HEK293T (cell line): Measurements from ENCODE around the gene PCSK5.

Experiments
- CTCF ChIA-PET: fragments of 350-600 bp; formaldehyde crosslinking; extraction: SDS; loops from one replicate; lab custom pipeline; 2021; ENCODE audit warnings: antibody characterized with exemption, inconsistent platforms; lab: Yijun Ruan, JAX
- POLR2A ChIA-PET: fragments of 350-600 bp; formaldehyde crosslinking; extraction: SDS; loops from one replicate; lab custom pipeline; 2020; ENCODE audit warnings: antibody characterized with exemption, inconsistent platforms; lab: Yijun Ruan, JAX
- DNase-seq: peaks from one replicate; pipeline ENCODE4 v3.0.0; 2012; ENCODE audit warnings: mixed read lengths; ENCODE audit errors: extremely low spot score
- ARNT ChIP-seq: fragments of 450-650 bp; IDR thresholded peaks from 2 replicates; pipeline ENCODE4 v1.6.1; 2017; ENCODE audit warnings: mild to moderate bottlenecking
- BHLHE40 ChIP-seq: fragments of 450-650 bp; IDR thresholded peaks from 2 replicates; pipeline ENCODE4 v1.6.1; 2016; ENCODE audit warnings: mild to moderate bottlenecking, moderate library complexity, borderline replicate concordance
- CTBP1 ChIP-seq: fragments of 450-650 bp; IDR thresholded peaks from 2 replicates; pipeline ENCODE4 v1.6.1; 2016; ENCODE audit warnings: borderline replicate concordance
- ELF4 ChIP-seq: fragments of 450-650 bp; IDR thresholded peaks from 2 replicates; pipeline ENCODE4 v1.6.1; 2017; ENCODE audit warnings: antibody characterized with exemption
- FOXA1 ChIP-seq: fragments of 450-650 bp; IDR thresholded peaks from 2 replicates; pipeline ENCODE4 v1.6.1; 2016; ENCODE audit warnings: mild to moderate bottlenecking
- FOXK2 ChIP-seq: fragments of 450-650 bp; IDR thresholded peaks from 2 replicates; pipeline ENCODE4 v1.6.1; 2016; ENCODE audit warnings: mild to moderate bottlenecking
- FOXM1 ChIP-seq: fragments of 450-650 bp; IDR thresholded peaks from 2 replicates; pipeline ENCODE4 v1.6.1; 2017; ENCODE audit warnings: mild to moderate bottlenecking, borderline replicate concordance
- HDGF ChIP-seq: fragments of 450-650 bp; IDR thresholded peaks from 2 replicates; pipeline ENCODE4 v1.6.1; 2017; ENCODE audit warnings: antibody characterized with exemption, borderline replicate concordance
- L3MBTL2 ChIP-seq: fragments of 450-650 bp; conservative IDR thresholded peaks from 2 replicates; pipeline ENCODE4 v1.6.1; 2016; ENCODE audit warnings: mild to moderate bottlenecking
- LEF1 ChIP-seq: fragments of 450-650 bp; IDR thresholded peaks from 2 replicates; pipeline ENCODE4 v1.6.1; 2017; ENCODE audit warnings: mild to moderate bottlenecking, borderline replicate concordance
- NFRKB ChIP-seq: fragments of 450-650 bp; IDR thresholded peaks from 2 replicates; pipeline ENCODE4 v1.6.1; 2016; ENCODE audit warnings: mild to moderate bottlenecking, moderate library complexity
- PKNOX1 ChIP-seq: fragments of 450-650 bp; IDR thresholded peaks from 2 replicates; pipeline ENCODE4 v1.6.1; 2016
- SP1 ChIP-seq: fragments of 450-650 bp; IDR thresholded peaks from 2 replicates; pipeline ENCODE4 v1.6.1; 2017
- SUZ12 ChIP-seq: fragments of 450-650 bp; IDR thresholded peaks from 2 replicates; pipeline ENCODE4 v1.6.1; 2016; ENCODE audit warnings: mild to moderate bottlenecking
- TARDBP ChIP-seq: fragments of 450-650 bp; IDR thresholded peaks from 2 replicates; pipeline ENCODE4 v1.6.1; 2016
- ZNF384 ChIP-seq: fragments of 450-650 bp; IDR thresholded peaks from 2 replicates; pipeline ENCODE4 v1.6.1; 2016

Gene PCSK5

GRCh38 chr9:76192013-76192412, 301.5 kb downstream of the PCSK5 start:
- TF ChIP-seq HDGF = no peak
- TF ChIP-seq PKNOX1 = no peak
- no peak for TF ChIP-seq TARDBP
- no peak for TF ChIP-seq NFRKB
- no peak for TF ChIP-seq ELF4
- no peak for DNase-seq
- ChIA-PET POLR2A (no interaction called here), CTCF (no interaction called here)

- POLR2A ChIA-PET = no interaction called here
- CTCF ChIA-PET = no interaction called here
- TF ChIP-seq ELF4 (no peak), L3MBTL2 (no peak), HDGF (no peak), SUZ12 (no peak), TARDBP (no peak), LEF1 (no peak), BHLHE40 (no peak)
- DNase-seq = no peak
Measured at GRCh38 chr9:76194896-76195295, 304.4 kb downstream of the PCSK5 start.

GRCh38 chr9:76198336-76198735, 307.9 kb downstream of the PCSK5 start:
- ChIA-PET POLR2A (no interaction called here), CTCF (no interaction called here)
- TF ChIP-seq ELF4 (no peak), LEF1 (no peak), SP1 (no peak), FOXM1 (no peak), TARDBP (no peak), ARNT (no peak), BHLHE40 (no peak), PKNOX1 (no peak), FOXK2 (no peak), SUZ12 (no peak), CTBP1 (no peak), HDGF (no peak), NFRKB (no peak), FOXA1 (no peak), L3MBTL2 (no peak), ZNF384 (no peak)
- no peak for DNase-seq

- DNase-seq = no peak
- ChIA-PET CTCF (no interaction called here), POLR2A (no interaction called here)
- TF ChIP-seq FOXA1 (no peak), LEF1 (no peak), TARDBP (no peak), CTBP1 (no peak), ZNF384 (no peak), ELF4 (no peak), L3MBTL2 (no peak), NFRKB (no peak), FOXM1 (no peak), SP1 (no peak), ARNT (no peak), FOXK2 (no peak), BHLHE40 (no peak), SUZ12 (no peak)
Measured at GRCh38 chr9:76200315-76200714, 309.8 kb downstream of the PCSK5 start.

- TF ChIP-seq ZNF384 = no peak
- no peak for TF ChIP-seq L3MBTL2
- TF ChIP-seq SP1 = no peak
- no peak for TF ChIP-seq FOXM1
- no peak for TF ChIP-seq NFRKB
- no peak for TF ChIP-seq TARDBP
- no peak for TF ChIP-seq SUZ12
- no peak for TF ChIP-seq CTBP1
- no peak for TF ChIP-seq ELF4
- no peak for TF ChIP-seq HDGF
- no peak for TF ChIP-seq ARNT
- TF ChIP-seq FOXK2 = no peak
- no peak for TF ChIP-seq LEF1
- DNase-seq = no peak
- CTCF ChIA-PET = no interaction called here
- POLR2A ChIA-PET = no interaction called here
Measured at GRCh38 chr9:76200745-76201144, 310.3 kb downstream of the PCSK5 start.

- POLR2A ChIA-PET = no interaction called here
- no peak for DNase-seq
- CTCF ChIA-PET = no interaction called here
- TF ChIP-seq LEF1 (no peak), ELF4 (no peak), HDGF (no peak), TARDBP (no peak), L3MBTL2 (no peak), ZNF384 (no peak), FOXM1 (no peak), FOXA1 (no peak), PKNOX1 (no peak), SP1 (no peak)
Measured at GRCh38 chr9:76203373-76203772, 312.9 kb downstream of the PCSK5 start.

GRCh38 chr9:76206821-76207220, 316.3 kb downstream of the PCSK5 start:
- TF ChIP-seq ARNT = no peak
- no peak for TF ChIP-seq ZNF384
- TF ChIP-seq HDGF = no peak
- TF ChIP-seq CTBP1 = no peak
- TF ChIP-seq L3MBTL2 = no peak
- TF ChIP-seq PKNOX1 = no peak
- TF ChIP-seq SP1 = no peak
- TF ChIP-seq BHLHE40 = no peak
- no peak for DNase-seq
- CTCF ChIA-PET = no interaction called here
- POLR2A ChIA-PET = no interaction called here
